ENCODE measurements around the gene DMD.

DMD gene

GRCh38 chrX:31819455-31819854 is 1391.9 kb downstream of the DMD start:
- Mint-ChIP-seq H3K4me1 (no peaks in the 10 kb centered on the region), H3K36me3 (no peaks in the 10 kb centered on the region), H3K4me3 (no peak overlapping the region), H3K27me3 (no peaks in the 10 kb centered on the region), H3K27ac (no peak overlapping the region), H3K9me3 (no peaks in the 10 kb centered on the region)

- no peak overlapping the region for H3K27ac Mint-ChIP-seq
- H3K27me3 Mint-ChIP-seq: no peaks in the 10 kb centered on the region
- H3K9me3 Mint-ChIP-seq: no peaks in the 10 kb centered on the region
- H3K36me3 Mint-ChIP-seq: no peaks in the 10 kb centered on the region
- H3K4me3 Mint-ChIP-seq: no peak overlapping the region
- H3K4me1 Mint-ChIP-seq: no peaks in the 10 kb centered on the region
These were observed 1400.2 kb downstream of the DMD start for GRCh38 chrX:31811106-31811505.

- H3K4me1 Mint-ChIP-seq: no peaks in the 10 kb centered on the region
- H3K4me3 Mint-ChIP-seq: no peak overlapping the region
- no peaks in the 10 kb centered on the region for H3K27me3 Mint-ChIP-seq
- no peaks in the 10 kb centered on the region for H3K9me3 Mint-ChIP-seq
- no peak overlapping the region for H3K27ac Mint-ChIP-seq
- no peaks in the 10 kb centered on the region for H3K36me3 Mint-ChIP-seq
These were observed 1403.0 kb downstream of the DMD start for GRCh38 chrX:31808357-31808756.

GRCh38 chrX:31807165-31807564 is 1404.2 kb downstream of the DMD start:
- H3K4me1 Mint-ChIP-seq: no peaks in the 10 kb centered on the region
- no peaks in the 10 kb centered on the region for H3K27me3 Mint-ChIP-seq
- no peaks in the 10 kb centered on the region for H3K36me3 Mint-ChIP-seq
- H3K9me3 Mint-ChIP-seq: no peaks in the 10 kb centered on the region
- no peak overlapping the region for H3K4me3 Mint-ChIP-seq
- H3K27ac Mint-ChIP-seq: no peak overlapping the region

GRCh38 chrX:31805781-31806180 is 1405.6 kb downstream of the DMD start:
- Mint-ChIP-seq H3K27me3 (no peaks in the 10 kb centered on the region), H3K9me3 (no peaks in the 10 kb centered on the region), H3K4me3 (no peak overlapping the region), H3K4me1 (no peaks in the 10 kb centered on the region), H3K27ac (no peak overlapping the region), H3K36me3 (no peaks in the 10 kb centered on the region)

GRCh38 chrX:31800219-31800618 is 1411.1 kb downstream of the DMD start:
- Mint-ChIP-seq H3K4me3 (no peak overlapping the region), H3K27me3 (no peaks in the 10 kb centered on the region), H3K9me3 (no peaks in the 10 kb centered on the region), H3K4me1 (no peaks in the 10 kb centered on the region), H3K36me3 (no peaks in the 10 kb centered on the region), H3K27ac (no peak overlapping the region)

- Mint-ChIP-seq H3K9me3 (no peaks in the 10 kb centered on the region), H3K36me3 (no peaks in the 10 kb centered on the region), H3K4me1 (no peaks in the 10 kb centered on the region), H3K27me3 (no peaks in the 10 kb centered on the region), H3K27ac (no peak overlapping the region), H3K4me3 (no peak overlapping the region)
These were observed 1414.7 kb downstream of the DMD start for GRCh38 chrX:31796624-31797023.

- Mint-ChIP-seq H3K9me3 (no peaks in the 10 kb centered on the region), H3K27ac (no peak overlapping the region), H3K27me3 (no peaks in the 10 kb centered on the region), H3K4me1 (no peaks in the 10 kb centered on the region), H3K36me3 (no peaks in the 10 kb centered on the region), H3K4me3 (no peak overlapping the region)
These were observed 1463.9 kb downstream of the DMD start for GRCh38 chrX:31747411-31747810.

- H3K4me3 Mint-ChIP-seq: no peak overlapping the region
- no peaks in the 10 kb centered on the region for H3K36me3 Mint-ChIP-seq
- H3K27ac Mint-ChIP-seq: no peak overlapping the region
- H3K4me1 Mint-ChIP-seq: no peaks in the 10 kb centered on the region
- no peaks in the 10 kb centered on the region for H3K27me3 Mint-ChIP-seq
- H3K9me3 Mint-ChIP-seq: no peaks in the 10 kb centered on the region
These were observed 1468.3 kb downstream of the DMD start for GRCh38 chrX:31743004-31743403.

- H3K27ac Mint-ChIP-seq: no peak overlapping the region
- no peaks in the 10 kb centered on the region for H3K9me3 Mint-ChIP-seq
- H3K36me3 Mint-ChIP-seq: no peaks in the 10 kb centered on the region
- no peaks in the 10 kb centered on the region for H3K4me1 Mint-ChIP-seq
- H3K4me3 Mint-ChIP-seq: no peak overlapping the region
- no peaks in the 10 kb centered on the region for H3K27me3 Mint-ChIP-seq
These were observed 1493.9 kb downstream of the DMD start for GRCh38 chrX:31717474-31717873.

- no peak overlapping the region for H3K4me3 Mint-ChIP-seq
- H3K9me3 Mint-ChIP-seq: no peaks in the 10 kb centered on the region
- H3K27me3 Mint-ChIP-seq: no peaks in the 10 kb centered on the region
- no peaks in the 10 kb centered on the region for H3K4me1 Mint-ChIP-seq
- no peaks in the 10 kb centered on the region for H3K36me3 Mint-ChIP-seq
- no peak overlapping the region for H3K27ac Mint-ChIP-seq
These were observed 1495.7 kb downstream of the DMD start for GRCh38 chrX:31715675-31716074.

- Mint-ChIP-seq H3K9me3 (no peaks in the 10 kb centered on the region), H3K27ac (no peak overlapping the region)
These were observed 1496.6 kb downstream of the DMD start for GRCh38 chrX:31714797-31715196.

GRCh38 chrX:31713120-31713519 is 1498.2 kb downstream of the DMD start:
- Mint-ChIP-seq H3K9me3 (no peaks in the 10 kb centered on the region), H3K27ac (no peak overlapping the region), H3K27me3 (no peaks in the 10 kb centered on the region), H3K36me3 (no peaks in the 10 kb centered on the region), H3K4me1 (no peaks in the 10 kb centered on the region), H3K4me3 (no peak overlapping the region)

More at GRCh38 chrX:31714797-31715196, 1496.6 kb downstream of the DMD start:
- no peaks in the 10 kb centered on the region for H3K27me3 Mint-ChIP-seq
- no peaks in the 10 kb centered on the region for H3K4me1 Mint-ChIP-seq
- no peak overlapping the region for H3K4me3 Mint-ChIP-seq
- H3K36me3 Mint-ChIP-seq: no peaks in the 10 kb centered on the region

GRCh38 chrX:31711166-31711565 is 1500.2 kb downstream of the DMD start:
- Mint-ChIP-seq H3K27me3 (no peaks in the 10 kb centered on the region), H3K36me3 (no peaks in the 10 kb centered on the region), H3K27ac (no peak overlapping the region), H3K9me3 (no peaks in the 10 kb centered on the region), H3K4me1 (no peaks in the 10 kb centered on the region), H3K4me3 (no peak overlapping the region)

- Mint-ChIP-seq H3K27ac (no peak overlapping the region), H3K9me3 (peaks cover 4% of the 10 kb centered on the region), H3K4me1 (no peaks in the 10 kb centered on the region), H3K36me3 (no peaks in the 10 kb centered on the region), H3K27me3 (no peaks in the 10 kb centered on the region), H3K4me3 (no peak overlapping the region)
These were observed 1503.2 kb downstream of the DMD start for GRCh38 chrX:31708116-31708515.

GRCh38 chrX:31706466-31706865 is 1504.9 kb downstream of the DMD start:
- Mint-ChIP-seq H3K27ac (no peak overlapping the region), H3K27me3 (no peaks in the 10 kb centered on the region), H3K4me3 (no peak overlapping the region), H3K36me3 (no peaks in the 10 kb centered on the region), H3K4me1 (no peaks in the 10 kb centered on the region), H3K9me3 (peaks cover 5% of the 10 kb centered on the region)

GRCh38 chrX:31705816-31706215 is 1505.5 kb downstream of the DMD start:
- Mint-ChIP-seq H3K4me1 (no peaks in the 10 kb centered on the region), H3K9me3 (peaks cover 5% of the 10 kb centered on the region), H3K36me3 (no peaks in the 10 kb centered on the region), H3K27ac (no peak overlapping the region), H3K27me3 (no peaks in the 10 kb centered on the region), H3K4me3 (no peak overlapping the region)

All from activated naive CD4-positive, alpha-beta T cell treated with anti-CD3 and anti-CD28 coated beads, Interleukin-2, amount 50 U/mL, for 24 hours (primary cell).